ENCODE results near the gene FAM89A. TPM values are rescaled to one million over a fixed set of nuclear protein-coding genes. Genes with fewer than 3 reads are reported as not detected.

FAM89A gene
- total and polyA plus RNA-seq, 9 of the 15 experiments (the other 6 are each of a cell fraction or from before 2014, with no cell fraction given): 8.7 to 66.2 (median 43.3) TPM

DNA sequence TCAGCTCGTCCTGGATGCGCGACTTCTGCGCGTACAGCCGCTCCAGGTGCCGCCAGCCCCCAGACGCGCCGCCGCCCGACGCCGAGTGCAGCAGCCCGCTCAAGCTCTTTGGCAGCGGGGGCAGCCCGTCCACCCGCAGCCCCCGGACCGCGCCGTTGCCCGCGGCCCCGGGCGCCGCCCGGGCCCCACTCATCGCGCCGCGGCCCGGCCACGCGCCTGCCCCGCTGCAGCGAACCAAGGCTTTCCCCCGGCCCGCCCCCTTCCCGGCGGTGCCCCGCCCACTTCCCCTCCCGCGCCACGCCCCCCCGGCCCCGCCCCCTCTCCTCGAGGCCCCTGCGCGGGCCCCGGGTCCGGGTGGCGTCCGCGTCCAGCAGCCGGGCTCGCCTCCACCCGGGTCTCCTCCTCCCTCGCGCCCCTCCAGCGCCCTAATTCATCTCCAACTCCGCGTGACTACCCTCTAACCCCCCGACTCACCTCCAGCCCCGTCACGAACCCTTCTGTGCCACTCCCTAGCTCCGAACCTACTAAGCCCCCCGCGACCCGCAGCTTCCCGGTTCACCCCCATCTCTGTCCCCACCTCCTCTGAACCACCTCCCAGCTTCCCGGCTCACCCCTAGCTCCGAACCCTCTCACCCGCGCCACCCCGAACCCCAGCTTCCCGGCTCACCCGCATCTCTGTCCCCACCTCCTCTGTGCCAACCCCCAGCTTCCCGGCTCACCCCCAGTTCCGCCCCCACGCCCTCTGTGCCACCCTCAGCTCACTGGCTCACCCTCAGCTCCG lies at the start of gene FAM89A (continued):
- no peak for TF ChIP-seq GTF2A2 (tag; IDR thresholded peaks at IDR 0.05)
- no peak for TF ChIP-seq BDP1 (IDR thresholded peaks at IDR 0.05; ENCODE audit: insufficient read depth, insufficient read length)
- no peak for TF ChIP-seq ZNF77 (CRISPR knock-in tag; IDR thresholded peaks at IDR 0.05)
- TF ChIP-seq ZFPM2 (CRISPR knock-in tag; IDR thresholded peaks at IDR 0.05): no peak
- TF ChIP-seq, protein P1, sequence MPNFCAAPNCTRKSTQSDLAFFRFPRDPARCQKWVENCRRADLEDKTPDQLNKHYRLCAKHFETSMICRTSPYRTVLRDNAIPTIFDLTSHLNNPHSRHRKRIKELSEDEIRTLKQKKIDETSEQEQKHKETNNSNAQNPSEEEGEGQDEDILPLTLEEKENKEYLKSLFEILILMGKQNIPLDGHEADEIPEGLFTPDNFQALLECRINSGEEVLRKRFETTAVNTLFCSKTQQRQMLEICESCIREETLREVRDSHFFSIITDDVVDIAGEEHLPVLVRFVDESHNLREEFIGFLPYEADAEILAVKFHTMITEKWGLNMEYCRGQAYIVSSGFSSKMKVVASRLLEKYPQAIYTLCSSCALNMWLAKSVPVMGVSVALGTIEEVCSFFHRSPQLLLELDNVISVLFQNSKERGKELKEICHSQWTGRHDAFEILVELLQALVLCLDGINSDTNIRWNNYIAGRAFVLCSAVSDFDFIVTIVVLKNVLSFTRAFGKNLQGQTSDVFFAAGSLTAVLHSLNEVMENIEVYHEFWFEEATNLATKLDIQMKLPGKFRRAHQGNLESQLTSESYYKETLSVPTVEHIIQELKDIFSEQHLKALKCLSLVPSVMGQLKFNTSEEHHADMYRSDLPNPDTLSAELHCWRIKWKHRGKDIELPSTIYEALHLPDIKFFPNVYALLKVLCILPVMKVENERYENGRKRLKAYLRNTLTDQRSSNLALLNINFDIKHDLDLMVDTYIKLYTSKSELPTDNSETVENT (CRISPR knock-in tag; IDR thresholded peaks at IDR 0.05): 0 out of 2 replicates have a peak, but pooled peaks have one; percentile 42
- no peak for TF ChIP-seq LCOR (CRISPR knock-in tag; IDR thresholded peaks at IDR 0.05)
- TF ChIP-seq PKNOX1 (IDR thresholded peaks at IDR 0.05): no peak
- no peak for TF ChIP-seq TBL1XR1 (IDR thresholded peaks at IDR 0.05; ENCODE audit: low read length in 2 of 2)
- 0 out of 2 replicates have a peak, but pooled peaks have one; percentile 42 for TF ChIP-seq NR4A1 (CRISPR knock-in tag; IDR thresholded peaks at IDR 0.05)
- no peak for TF ChIP-seq NR4A1 (tag; IDR thresholded peaks at IDR 0.05)
- TF ChIP-seq SMAD1 (IDR thresholded peaks at IDR 0.05; ENCODE audit: low read depth, low read length, partially characterized antibody): no peak
- no peak for TF ChIP-seq ZNF311 (CRISPR knock-in tag; IDR thresholded peaks at IDR 0.05)
- TF ChIP-seq HNRNPUL1 (IDR thresholded peaks at IDR 0.05; ENCODE audit: low read length): no peak
- no peak for TF ChIP-seq ZKSCAN1 (IDR thresholded peaks at IDR 0.05; ENCODE audit: low read depth, low read length)
- TF ChIP-seq DDX20 (tag; IDR thresholded peaks at IDR 0.05; ENCODE audit: low read depth): no peak
- peak; percentile 83; the same call in 1 of the 2 replicates for TF ChIP-seq NFRKB (IDR thresholded peaks at IDR 0.05; ENCODE audit: low read depth)
- no peak for TF ChIP-seq SRSF7 (optimal IDR thresholded peaks at IDR 0.05; ENCODE audit: low read depth, low read length)
- no peak for TF ChIP-seq ZNF277 (CRISPR knock-in tag; IDR thresholded peaks at IDR 0.05; ENCODE audit: borderline replicate concordance)
- TF ChIP-seq ZBTB1 (CRISPR knock-in tag; IDR thresholded peaks at IDR 0.05; ENCODE audit: borderline replicate concordance, low read depth): no peak
- TF ChIP-seq PBX2 (CRISPR knock-in tag; IDR thresholded peaks at IDR 0.05; ENCODE audit: low read depth): no peak
- no peak for TF ChIP-seq PBX2 (tag; conservative IDR thresholded peaks at IDR 0.05; ENCODE audit: low read depth)
- TF ChIP-seq, protein P2, sequence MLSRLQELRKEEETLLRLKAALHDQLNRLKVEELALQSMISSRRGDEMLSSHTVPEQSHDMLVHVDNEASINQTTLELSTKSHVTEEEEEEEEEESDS (CRISPR knock-in tag; IDR thresholded peaks at IDR 0.05): no peak

Data from K562 (cell line).